Ramos (cell line): ENCODE results near the gene CAMSAP1.
"Not testable (repeated sequence)": the region's sequence is repeated elsewhere in the genome, so short reads cannot be mapped to it uniquely, and the experiment has no call there.

Source experiments
- in situ Hi-C: fragments of 300-500 bp; cut with MboI; formaldehyde crosslinking; loops from one replicate; pipeline ENCODE4 v1.14.3; 2022; ENCODE audit warnings: low sequenced_read_pairs; ENCODE audit not compliant: unreplicated experiment

CAMSAP1 gene

GRCh38 chr9:135907431-135908092 lies at the start of gene CAMSAP1:
CAMSAP1 (minus strand) TSS chr9:135907546; CDS start chr9:135907159, 387 bp downstream.
- in situ Hi-C loops: no loop called here

GRCh38 chr9:135956802-135957174 lies 49.4 kb upstream of the CAMSAP1 start:
- in situ Hi-C loops: no loop called here

- in situ Hi-C loops: no loop called here
Observed at GRCh38 chr9:135955934-135956801, 48.8 kb upstream of the CAMSAP1 start.

DNA sequence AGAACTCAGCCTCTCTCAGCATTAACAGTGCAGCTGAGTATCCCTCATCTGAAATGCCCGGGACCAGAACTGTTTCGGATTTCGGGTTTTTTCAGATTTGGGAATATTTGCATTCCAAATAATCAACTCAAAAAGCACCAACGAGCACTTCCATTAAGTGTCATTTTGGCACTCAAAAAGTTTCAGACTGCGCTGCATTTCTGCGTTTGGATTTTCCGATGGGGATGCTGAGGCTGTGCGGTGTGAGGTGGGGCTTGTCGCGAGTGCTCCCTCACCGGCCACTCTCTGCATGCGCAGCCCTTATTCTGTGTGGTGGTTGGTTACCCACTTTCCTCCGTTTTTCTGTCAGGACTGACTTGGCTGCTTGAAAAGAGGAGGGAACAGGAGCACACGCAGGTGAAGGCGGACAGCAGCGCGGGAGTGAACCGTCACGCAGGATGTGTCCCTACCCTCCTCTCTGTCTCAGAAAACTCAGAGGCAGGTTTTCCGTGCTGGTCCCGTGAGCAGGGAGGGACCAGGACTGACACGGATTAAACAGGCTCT lies 45.4 kb upstream of the CAMSAP1 start:
- in situ Hi-C loops: no loop called here

GRCh38 chr9:135951889-135952663 lies 44.7 kb upstream of the CAMSAP1 start:
- in situ Hi-C loops: no loop called here

GRCh38 chr9:135951310-135951709 lies 44.0 kb upstream of the CAMSAP1 start:
- in situ Hi-C loops: not testable (repeated sequence)

DNA sequence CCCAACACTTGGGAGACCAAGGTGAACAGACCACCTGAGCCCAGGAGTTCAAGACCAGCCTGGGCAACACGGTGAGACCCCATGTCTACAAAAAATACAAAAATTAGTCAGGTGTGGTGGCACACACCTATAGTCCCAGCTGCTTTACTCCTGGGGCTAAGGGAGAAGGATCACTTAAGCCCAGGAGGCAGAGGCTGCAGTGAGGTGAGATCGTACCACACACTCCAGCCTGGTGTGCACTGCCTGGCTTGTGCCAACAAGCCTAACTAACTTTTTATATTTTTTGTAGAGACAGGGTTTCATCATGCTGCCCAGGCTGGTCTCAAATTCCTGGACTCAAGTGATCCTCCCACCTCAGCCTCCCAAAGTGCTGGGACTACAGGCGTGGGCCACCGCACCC lies 43.5 kb upstream of the CAMSAP1 start:
- in situ Hi-C loops: not testable (repeated sequence)

- in situ Hi-C loops: no loop called here
Observed at GRCh38 chr9:135950135-135950682, 42.9 kb upstream of the CAMSAP1 start.

- in situ Hi-C loops: no loop called here
Observed at GRCh38 chr9:135949501-135950134, 42.3 kb upstream of the CAMSAP1 start.

GRCh38 chr9:135948968-135949367 lies 41.6 kb upstream of the CAMSAP1 start:
- in situ Hi-C loops: no loop called here

- in situ Hi-C loops: no loop called here
Observed at GRCh38 chr9:135948446-135948845, 41.1 kb upstream of the CAMSAP1 start.

- in situ Hi-C loops: no loop called here
Observed at GRCh38 chr9:135947582-135947981, 40.2 kb upstream of the CAMSAP1 start.

GRCh38 chr9:135947105-135947504 lies 39.8 kb upstream of the CAMSAP1 start:
- in situ Hi-C loops: not testable (repeated sequence)

DNA sequence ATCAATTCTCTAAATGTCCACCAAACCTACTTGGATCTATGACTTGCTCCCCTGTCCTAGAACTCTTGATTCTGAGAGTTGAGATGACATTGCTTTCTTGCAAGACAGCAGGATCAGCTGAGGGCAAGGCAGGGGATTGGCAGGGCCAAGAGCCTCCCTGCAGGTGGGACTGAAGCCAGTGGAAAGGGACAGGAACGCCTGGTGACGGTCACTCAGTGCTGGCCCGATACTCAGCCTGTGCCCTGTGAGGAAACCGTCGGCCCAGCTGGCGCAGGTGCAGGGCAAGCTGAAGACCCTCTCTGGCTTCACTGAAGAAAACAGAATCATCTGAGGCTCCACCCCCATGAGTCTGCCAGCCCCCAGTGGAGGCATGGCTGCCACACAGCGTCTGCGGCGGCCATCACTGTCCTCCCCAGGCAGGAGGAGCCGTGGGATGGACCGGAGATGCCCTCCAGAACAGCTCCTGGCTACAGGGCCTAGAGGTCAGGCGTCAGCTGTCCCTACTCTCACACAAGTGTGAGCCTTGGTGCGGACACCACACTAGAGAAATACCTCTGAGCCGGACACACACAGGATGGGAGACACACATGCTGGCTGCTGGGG lies 39.1 kb upstream of the CAMSAP1 start:
- in situ Hi-C loops: no loop called here

GRCh38 chr9:135945969-135946368 lies 38.6 kb upstream of the CAMSAP1 start:
- in situ Hi-C loops: no loop called here

DNA sequence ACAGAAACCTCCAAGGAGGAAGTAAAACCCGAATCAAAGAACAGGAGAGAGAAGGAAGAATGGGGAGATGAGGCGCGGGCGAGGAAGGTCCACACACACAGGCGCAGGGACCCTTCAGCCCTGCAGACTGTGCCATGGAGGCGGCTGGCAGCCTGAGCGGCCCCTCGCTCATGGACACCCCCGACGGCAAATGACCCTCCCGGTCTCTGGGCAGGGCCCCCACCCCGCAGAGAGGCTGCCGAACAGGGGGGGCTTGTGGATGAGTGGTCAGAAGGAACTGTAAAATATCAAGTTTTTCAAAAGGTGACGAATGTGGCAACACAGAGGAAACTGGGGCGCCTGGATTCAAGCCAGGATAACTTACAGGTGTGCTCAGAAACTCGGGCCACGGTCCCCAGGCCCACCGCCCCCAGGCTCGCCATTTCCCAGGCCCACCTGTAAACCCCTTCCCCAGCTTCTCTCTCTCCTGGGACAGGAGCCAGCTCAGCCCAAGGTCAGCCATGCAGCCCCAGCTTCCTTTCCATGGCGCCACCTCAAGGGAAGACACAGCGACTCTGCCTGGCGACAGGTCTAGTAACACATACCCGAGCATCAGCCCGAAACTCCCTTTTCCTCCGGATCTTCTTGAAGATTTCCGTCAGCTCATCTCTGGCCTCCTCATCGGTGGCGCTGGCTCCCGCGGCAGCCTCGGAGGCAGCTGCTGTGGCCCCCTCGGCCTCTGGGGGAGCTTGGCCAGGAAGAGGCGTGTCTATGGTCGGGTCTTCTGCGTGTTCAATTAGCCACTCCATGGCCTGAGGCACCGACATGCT lies 37.3 kb upstream of the CAMSAP1 start:
- in situ Hi-C loops: no loop called here

DNA sequence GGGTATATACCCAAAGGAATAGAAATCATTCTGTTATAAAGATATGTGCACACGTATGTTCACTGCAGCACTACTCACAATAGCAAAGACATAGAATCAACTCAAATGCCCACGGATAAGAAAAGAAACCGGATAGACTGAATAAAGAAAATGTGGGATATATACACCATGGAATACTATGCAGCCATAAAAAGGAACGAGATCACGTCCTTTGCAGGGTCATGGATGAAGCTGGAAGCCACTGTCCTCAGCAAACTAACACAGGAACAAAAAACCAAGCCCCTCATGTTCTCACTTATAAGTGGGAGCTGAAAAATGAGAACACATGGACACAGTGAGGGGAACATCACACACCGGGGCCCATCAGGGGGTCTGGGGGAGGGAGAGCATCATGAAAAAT lies 36.3 kb upstream of the CAMSAP1 start:
- in situ Hi-C loops: not testable (repeated sequence)

GRCh38 chr9:135941288-135941995 lies 34.1 kb upstream of the CAMSAP1 start:
- in situ Hi-C loops: no loop called here
